GM19397 (cell line): ENCODE measurements around the gene CCDC85B.

ENCODE experiments used
- ATAC-seq: cut with Tn5 transposase; IDR thresholded peaks from one replicate; pipeline ENCODE4 v1.9.1; 2021; ENCODE audit warnings: mild to moderate bottlenecking, moderate library complexity; ENCODE audit not compliant: unreplicated experiment

The CCDC85B gene

DNA sequence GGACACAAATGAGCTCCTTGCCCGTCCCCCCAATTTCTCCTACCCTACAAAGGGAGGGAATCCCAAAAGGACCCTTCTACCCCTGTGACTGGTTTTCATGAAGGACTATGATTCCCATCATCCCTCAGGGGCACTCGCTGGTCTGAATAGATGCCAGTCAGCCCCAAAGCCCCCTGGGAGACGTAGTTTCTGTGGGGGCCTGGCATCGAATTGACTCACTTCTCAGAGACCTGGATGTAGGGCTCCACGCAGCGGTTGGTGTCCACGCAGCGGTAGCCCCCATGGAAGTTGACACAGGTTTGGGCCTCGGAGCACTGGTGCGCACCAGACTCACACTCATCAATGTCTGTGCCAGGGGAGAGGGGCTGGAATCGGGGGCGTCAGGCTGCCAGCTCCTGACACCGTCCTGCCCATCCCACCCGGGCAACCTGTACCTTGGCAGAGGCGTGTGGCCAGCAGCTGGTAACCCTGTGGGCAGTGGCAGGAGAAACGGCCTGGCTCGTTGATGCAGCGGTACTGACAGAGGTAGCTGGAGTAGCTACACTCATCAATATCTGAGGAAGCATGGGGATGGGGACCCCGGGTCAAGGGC lies 22.3 kb upstream of the CCDC85B start:
- no peak for ATAC-seq

DNA sequence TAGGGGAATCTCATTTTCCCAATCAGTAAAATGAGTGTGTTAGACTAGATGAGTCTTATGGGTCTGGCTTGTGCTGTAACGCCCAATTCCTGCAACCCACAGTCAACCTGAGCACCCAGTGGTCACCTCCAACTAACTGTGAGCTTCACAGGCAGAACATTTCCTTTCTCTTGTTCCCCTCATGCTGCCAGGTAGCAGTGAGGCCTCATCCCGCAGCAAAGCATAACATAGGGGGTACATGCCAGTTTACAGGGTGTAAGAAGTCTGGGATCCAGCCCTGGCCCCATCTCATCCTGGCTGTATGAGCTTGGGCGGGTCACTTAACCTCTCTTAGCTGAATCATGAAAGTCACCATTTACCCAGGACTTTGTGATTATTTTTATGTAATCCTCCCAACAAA lies 21.6 kb upstream of the CCDC85B start:
- no peak for ATAC-seq

DNA sequence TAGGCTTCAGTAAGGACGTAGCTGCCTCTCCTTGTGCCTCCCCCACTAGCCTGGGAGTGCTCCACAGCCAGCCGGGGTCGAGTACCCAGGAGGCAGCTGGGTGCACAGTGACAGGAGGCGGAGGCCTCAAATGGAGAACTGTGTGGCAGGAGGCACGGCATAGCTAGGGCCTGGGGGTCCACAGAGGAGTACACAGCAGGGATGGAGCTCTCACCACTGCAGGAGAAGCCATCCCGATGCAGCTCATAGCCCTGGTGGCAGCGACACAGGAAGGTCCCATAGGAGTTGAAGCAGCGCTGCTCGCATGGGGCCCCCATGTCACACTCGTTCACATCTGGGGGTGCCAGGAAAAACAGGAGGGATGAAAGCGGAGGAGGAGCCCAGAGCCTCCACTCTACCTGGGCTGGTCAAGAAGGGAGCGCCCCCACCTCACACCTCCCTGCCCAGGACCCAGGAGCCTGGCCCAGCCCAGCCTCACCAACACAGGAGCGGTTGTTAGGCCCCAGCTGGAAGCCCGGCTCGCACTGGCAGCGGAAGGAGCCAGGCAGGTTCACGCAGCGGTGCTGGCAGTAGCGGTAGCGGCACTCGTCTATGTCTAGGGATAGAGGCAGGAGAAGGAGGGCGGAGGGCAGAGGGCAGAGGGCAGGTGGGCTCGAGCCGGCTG lies 20.7 kb upstream of the CCDC85B start:
- ATAC-seq: no peak

DNA sequence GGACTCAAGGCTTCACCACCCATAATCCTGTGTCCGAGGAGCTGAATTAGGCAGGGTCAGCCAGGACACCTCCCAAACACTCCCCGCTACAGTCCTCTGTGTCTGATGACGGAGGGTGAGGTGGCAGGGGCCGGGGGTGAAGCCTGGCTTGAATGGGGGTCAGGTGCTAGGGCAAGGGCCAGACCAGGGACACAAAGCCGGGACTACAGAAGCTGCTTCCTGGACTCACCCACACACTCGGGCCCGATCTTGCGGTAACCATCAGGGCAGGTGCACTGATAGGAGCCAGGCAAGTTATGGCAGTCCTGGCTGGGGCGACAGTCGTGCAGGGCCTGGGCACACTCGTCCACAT lies 20.2 kb upstream of the CCDC85B start:
- no peak for ATAC-seq

DNA sequence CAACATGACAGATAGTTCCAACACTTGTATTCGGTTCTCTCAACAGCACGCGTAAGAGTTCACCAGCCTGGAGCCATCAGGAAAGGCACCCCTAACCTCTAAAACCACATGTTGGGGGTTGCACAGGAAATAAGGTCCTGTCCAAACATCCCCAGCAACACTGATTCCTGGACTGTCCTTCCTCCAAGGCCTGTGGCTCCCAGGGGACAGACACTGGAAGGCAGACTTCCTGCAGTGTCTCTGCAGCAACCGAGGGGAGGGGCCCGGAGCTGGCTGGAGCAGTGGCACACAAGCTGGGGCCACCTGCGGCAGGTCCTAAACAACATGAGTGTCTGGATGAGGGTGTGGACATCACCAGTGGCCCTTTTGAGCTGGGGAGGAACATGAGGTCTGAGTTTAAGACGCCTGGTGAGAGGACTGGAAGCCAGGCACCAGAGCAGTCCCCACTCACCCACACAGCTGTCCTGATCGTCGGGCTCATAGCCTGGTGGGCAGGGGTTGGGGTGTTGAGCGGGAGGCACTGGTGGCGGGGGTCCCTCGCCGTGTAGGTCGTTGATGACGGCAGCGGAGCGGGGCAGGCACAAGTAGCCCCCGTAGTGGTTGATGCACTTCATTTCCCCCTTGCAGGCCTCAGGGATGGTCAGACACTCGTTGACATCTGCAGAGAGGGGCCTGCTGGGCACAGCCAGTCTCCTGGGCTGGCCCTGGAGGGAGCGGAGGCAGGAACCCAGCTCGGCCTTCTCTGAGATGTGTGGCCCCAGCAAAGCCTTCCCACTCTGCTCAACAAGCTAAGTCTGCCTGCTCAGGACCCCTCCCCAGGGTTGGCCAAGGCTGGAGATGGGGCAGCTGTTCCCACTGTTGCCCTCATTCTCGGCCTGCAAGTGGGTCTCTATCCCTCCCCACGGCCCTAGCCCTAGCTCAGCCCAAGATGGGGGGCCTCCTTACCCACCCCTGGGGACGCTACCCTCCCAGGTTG lies 19.5 kb upstream of the CCDC85B start:
- ATAC-seq: no peak

DNA sequence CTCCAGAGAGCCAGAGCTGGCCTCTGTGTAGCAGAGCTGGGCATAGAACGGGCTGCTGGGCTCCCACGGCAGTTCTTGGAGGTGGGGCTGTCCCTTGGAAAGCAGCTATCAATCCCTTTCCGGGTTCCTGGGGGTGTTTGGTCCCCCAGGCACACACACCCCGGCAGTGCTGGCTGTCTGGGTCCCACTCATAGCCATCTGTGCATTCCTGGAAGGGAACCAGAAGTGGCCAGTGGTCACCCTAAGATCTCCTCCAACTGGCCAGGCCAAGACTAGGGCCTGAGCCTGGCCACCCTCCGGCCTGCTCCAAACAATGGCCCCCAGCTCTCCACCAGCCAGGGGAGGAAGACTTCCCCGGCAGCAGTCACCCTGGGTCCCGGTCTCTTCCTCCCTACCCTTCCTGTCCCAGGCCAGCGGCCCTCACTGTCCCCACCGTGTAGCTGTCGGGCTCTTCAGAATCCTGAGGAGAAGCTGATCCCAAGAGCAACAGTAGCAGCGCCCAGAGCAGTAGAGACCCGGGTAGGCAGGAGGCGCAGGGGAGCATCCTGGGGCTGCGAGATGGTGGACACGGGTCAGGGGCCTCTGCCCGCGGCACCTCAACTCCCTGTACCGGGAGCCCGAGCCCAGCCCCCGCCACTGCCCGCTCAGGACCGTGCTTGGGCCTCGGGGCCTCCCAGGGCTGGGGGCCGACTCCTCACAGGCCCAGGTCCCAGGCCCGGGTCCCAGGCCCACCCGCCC lies 18.5 kb upstream of the CCDC85B start:
- no peak for ATAC-seq

DNA sequence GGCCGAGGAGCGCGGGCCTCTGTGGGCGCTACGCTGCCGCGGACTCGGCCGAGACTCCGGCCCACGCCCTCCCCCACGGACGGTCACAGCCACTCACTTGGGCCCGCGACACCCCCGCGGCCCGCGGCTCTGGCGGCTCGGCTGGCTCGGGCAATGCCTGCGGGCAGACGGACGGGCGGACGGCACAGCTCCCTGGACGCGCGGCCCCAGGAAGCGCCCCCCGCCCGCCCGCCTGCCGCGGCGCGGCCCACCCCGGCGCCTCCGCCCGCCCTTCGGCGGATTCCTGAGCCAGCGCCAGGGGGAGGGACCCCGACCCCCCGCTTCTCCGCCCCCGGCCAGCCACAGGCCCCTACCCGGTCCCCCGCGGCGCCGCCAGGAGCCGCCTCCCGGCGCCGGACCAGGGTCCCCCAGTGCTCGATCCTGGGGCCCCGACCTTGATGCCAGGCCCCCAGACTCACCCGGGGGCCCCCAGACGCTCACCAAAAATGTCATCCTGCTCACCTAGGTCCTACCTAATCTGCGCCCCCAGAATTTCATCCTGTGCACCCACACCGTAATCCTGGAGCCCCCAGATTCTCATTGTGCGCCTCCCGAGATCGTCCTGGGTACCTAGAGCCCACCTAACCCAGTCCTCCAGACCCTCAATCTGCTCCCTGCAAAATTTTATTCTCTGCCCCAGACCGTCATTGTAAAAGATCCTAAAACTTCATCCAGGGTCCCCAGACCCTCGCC lies 17.7 kb upstream of the CCDC85B start, which contains the start of gene EFEMP2:
Gene EFEMP2 (minus strand): TSS at position 215 of the 732 bp plus-strand sequence. CDS start 446 bp downstream, outside the sequence.
- ATAC-seq: no peak

DNA sequence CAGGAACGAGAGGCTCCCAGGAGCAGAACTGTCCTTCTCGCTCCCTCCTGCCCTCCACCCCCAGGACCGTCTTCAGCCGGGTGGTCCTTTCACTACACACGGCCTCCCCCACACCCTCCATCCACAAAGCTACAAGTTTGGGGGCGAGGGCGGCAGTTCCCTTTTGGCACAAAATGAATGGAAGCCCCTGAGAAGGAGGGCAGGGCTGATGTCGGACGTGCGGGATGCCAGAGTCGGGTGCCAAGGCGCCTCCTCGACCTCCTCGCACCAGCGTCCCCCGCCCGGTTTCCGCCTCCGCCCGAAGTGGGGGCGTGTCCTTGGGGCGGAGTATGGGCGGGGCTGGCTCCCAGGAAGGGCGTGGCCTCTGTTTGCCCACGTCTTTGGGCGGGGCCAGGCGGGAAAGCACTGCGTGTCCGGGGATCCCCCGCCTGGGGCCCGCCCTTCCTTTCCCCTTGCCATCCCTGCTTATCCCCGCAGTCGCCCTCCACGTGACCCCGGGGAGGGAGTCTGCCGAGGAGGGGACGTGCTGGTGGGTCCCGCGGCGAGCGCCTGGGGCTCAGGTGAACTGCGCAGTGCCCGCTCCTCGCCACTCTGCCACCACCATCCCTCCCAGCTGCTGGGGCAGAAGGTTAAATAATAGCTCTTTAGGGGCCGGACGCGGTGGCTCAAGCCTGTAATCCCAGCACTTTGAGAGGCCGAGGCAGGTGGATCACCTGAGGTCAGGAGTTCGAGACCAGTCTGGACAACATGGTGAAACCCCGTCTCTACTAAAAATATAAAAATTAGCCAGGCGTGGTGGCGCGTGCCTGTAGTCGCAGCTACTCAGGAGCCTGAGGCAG lies 16.9 kb upstream of the CCDC85B start:
- ATAC-seq: peak; percentile 85

DNA sequence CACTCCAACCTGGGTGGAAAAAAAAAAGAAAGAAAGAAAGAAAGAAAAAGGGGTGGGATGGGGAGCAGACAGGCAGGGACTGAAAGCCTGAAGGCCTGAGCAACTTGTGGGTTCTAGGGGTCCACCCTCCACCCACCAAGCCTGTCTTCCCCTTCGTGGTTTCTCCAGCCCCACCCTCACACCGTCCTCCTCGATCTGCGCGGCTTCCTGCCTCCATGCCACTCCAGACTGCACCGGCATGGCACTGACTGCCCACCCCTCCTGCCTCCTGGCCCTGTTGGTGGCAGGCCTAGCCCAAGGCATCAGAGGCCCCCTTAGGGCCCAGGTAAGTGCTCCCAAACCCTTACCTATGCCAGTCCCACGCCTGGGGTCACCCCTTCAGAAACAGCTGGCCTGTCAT lies 10.9 kb upstream of the CCDC85B start, which contains the start of gene CTSW:
Gene CTSW (plus strand): TSS at position 221 of the 400 bp plus-strand sequence. CDS start 18 bp downstream, at position 239.
- no peak for ATAC-seq

DNA sequence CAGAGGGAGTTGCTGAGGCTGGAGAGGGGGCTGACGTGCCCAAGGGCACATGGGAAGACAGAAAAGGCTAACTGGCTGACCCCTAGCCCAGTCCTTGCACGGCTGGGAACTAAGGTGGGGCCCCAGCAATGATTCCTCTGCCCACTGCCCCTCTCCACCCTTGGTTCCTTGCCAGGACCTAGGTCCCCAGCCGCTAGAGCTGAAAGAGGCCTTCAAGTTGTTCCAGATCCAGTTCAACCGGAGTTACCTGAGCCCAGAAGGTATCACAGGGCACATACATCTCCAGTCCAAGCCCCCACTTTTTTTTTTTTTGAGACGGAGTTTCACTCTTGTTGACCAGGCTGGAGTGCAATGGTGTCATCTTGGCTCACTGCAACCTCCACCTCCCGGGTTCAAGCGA lies 10.4 kb upstream of the CCDC85B start:
- ATAC-seq: no peak

DNA sequence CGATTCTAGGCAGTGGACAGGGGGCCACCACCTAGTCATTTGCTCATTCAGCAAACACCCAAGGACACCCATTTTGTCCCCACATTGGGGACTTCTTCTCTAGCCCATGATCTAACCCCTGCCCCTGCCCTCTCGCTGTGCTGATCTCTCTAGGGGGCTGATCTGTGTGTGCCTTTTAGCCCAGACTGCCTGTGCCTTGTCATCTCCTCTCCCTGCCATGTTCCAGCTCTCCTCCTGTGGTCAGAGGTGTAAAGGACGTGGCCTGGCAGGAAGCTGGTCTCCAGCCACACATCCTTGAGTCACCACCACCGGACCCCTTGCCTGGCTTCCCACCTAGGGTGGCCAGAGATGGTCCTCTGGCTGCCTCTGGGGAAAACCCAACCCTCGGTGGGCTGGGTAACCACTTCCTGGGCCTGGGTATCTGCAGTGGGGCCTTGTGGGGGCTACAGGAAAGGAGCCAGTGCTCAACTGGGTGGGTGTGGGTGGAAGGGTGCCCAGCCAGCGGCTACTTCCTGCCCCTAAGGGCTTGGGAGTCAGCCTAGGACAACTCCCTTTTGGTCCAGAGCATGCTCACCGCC lies 9.5 kb upstream of the CCDC85B start:
- ATAC-seq: no peak

DNA sequence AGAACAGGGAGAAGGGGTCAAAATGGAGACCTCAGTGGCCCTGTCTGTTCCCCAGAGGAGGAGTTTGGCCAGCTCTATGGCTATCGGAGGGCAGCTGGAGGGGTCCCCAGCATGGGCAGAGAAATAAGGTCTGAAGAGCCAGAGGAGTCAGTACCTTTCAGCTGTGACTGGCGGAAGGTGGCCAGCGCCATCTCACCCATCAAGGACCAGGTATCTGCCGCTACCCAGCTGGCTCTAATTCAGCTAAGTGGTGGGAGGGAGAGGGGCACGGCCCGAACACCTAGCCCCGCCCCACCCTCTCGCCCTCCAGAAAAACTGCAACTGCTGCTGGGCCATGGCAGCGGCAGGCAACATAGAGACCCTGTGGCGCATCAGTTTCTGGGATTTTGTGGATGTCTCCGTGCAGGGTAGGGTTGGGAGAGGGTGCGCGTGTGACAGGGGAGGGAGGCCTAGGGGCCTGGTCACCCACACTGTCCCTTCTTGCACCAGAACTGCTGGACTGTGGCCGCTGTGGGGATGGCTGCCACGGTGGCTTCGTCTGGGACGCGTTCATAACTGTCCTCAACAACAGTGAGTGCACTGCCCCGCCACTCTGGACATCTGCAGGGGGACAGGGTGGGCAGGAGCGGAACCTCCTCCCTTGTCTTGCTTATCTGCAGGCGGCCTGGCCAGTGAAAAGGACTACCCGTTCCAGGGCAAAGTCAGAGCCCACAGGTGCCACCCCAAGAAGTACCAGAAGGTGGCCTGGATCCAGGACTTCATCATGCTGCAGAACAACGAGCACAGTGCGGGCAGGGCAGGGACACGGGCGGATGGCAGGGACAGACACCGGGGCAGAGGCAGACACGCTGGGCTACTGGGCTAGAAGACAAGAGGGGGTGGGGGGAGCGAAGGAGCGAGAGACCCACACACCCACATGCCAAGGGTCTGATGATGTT lies 8.1 kb upstream of the CCDC85B start:
- ATAC-seq: no peak

DNA sequence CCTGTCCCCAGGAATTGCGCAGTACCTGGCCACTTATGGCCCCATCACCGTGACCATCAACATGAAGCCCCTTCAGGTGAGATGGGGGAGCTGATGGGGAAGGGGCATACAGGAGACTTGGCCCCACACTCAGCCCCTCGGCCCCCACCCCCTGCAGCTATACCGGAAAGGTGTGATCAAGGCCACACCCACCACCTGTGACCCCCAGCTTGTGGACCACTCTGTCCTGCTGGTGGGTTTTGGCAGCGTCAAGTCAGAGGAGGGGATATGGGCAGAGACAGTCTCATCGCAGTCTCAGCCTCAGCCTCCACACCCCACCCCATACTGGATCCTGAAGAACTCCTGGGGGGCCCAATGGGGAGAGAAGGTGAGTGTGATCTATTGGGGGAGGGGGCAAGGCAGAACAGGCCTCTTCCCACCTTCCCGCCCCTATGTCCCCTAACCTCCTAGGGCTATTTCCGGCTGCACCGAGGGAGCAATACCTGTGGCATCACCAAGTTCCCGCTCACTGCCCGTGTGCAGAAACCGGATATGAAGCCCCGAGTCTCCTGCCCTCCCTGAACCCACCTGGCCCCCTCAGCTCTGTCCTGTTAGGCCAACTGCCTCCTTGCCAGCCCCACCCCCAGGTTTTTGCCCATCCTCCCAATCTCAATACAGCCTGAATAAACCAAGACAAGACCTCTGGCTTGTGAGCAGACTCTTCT lies 7.3 kb upstream of the CCDC85B start:
- ATAC-seq: no peak

DNA sequence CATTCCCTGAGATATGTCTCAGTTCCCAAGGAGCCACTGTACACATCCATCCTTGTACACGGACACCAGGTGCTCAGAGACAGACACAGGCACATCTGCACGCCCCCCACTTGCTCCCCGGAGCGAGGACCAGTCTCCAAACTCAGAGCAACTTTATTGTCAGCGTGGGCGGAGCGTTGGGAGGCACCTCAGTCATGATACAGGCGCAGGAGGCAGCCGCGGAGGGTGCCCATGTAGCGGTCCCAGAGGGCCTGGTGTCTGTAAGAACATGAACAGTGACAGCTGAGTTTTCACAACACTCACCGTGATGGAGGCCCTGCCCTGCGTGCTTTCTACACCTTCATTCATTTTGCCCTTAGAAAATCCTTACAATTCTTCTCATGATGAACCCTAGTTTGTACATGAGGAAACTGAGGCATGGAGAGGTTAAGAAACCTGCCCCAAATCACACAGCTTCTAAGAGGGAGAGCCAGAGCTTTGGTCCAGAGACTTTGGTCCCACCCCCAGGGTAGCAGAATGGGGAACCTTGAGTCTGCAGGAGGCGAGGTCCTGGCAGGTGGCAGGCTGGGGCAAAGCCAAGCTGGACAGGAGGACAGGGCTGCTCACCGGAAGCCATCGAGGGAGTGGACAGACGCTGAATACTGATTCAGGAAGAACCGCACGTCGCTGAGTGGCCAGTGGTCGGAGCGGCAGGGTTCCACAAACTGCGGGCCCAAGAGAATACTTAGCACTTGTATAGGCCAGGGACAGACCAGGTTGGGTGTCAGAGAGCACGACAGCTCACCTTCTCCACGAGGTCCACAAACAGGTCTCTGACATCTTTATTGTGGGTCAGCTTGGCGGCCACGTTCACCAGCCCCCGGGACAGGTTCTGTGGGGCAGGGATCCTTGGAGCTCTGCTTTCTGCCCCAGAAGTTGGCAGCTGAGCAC lies 6.4 kb upstream of the CCDC85B start:
- no peak for ATAC-seq

DNA sequence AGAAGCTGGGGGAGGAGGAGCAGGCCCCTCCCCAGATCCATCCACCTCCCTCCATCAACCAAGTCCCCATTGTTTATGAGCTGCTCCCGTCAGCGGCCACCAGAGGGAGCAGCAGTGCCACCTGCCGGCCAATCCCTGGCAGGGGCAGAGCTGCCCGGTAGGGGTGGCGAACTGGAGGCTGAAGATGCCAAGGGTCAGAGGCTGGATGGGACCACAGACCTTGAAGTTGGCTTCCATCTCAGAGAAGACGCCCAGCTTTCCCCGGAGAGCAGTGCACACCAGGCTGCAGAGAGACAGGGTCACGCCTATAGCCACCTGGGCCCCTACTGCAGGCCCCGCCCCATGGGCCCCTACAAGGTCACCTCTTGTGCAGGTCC lies 5.8 kb upstream of the CCDC85B start:
- no peak for ATAC-seq

DNA sequence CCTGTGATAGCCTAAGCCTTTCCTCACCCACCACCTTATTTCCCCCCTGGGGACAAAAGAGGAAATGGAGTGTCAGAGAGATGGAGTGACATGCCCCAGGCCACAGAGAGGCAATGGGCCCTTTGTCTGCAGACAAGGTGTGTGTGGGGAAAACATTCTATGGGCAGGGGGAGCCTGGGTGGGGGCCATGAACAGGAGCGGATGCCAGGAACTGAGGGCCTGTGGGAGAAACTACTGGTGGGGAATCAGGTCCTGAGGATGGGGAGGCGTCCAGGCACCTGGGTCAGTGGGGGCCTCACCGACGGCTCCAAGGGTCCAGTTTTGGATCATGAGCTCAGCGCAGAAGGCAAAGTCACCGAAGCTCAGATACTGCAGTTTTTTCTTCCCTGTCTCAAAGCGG lies 5.2 kb upstream of the CCDC85B start:
- no peak for ATAC-seq
